Fibroblast of lung (primary cell): ENCODE results near the gene RPS15. TPM values are rescaled to one million over a fixed set of nuclear protein-coding genes. Genes with fewer than 3 reads are reported as not detected.

Experiments
- DNase-seq, 2 donors: peaks; one replicate each; pipeline versions ENCODE4 v3.0.0 to v3.0.0-alpha.2; 2010; ENCODE audit warnings: low read depth in 2 of 2
- H2AFZ ChIP-seq: 2 replicates; pipeline ENCODE4 v1.5.1; 2012; ENCODE audit warnings: low read length, control low read depth, inconsistent platforms
- H3K27ac ChIP-seq: 2 replicates; pipeline ENCODE4 v1.5.1; 2011; ENCODE audit warnings: low read length, control low read depth; ENCODE audit not compliant: insufficient read depth
- H3K27me3 ChIP-seq: 2 replicates; pipeline ENCODE4 v1.5.1; 2011; ENCODE audit warnings: mild to moderate bottlenecking, low read length; ENCODE audit not compliant: control insufficient read depth, insufficient read depth
- H3K36me3 ChIP-seq: 2 replicates; pipeline ENCODE4 v1.5.1; 2011; ENCODE audit warnings: low read length; ENCODE audit not compliant: control insufficient read depth, insufficient read depth
- H3K4me1 ChIP-seq: 2 replicates; pipeline ENCODE4 v1.5.1; 2011; ENCODE audit warnings: low read length; ENCODE audit not compliant: control insufficient read depth, insufficient read depth; ENCODE audit errors: extremely low read depth
- H3K4me2 ChIP-seq: 2 replicates; pipeline ENCODE4 v1.5.1; 2011; ENCODE audit warnings: low read length, control low read depth; ENCODE audit not compliant: insufficient read depth; ENCODE audit errors: extremely low read depth
- H3K4me3 ChIP-seq, 4 experiments: fragments of 200-600 bp in 1 of 4; sonication (generic) in 1 of 4; replicated peaks in 1 of 4; 2 replicates each; pipeline ENCODE4 v1.5.1; 2011 to 2016; ENCODE audit warnings: low read length in 4 of 4, low read depth in 3 of 4, mild to moderate bottlenecking in 3 of 4, control low read depth in 2 of 4, inconsistent platforms in 1 of 4, mixed read lengths in 1 of 4; ENCODE audit not compliant: insufficient read depth in 1 of 4; ENCODE audit errors: control extremely low read depth in 1 of 4
- H3K79me2 ChIP-seq: 2 replicates; pipeline ENCODE4 v1.5.1; 2012; ENCODE audit warnings: mild to moderate bottlenecking, low read length, inconsistent platforms; ENCODE audit not compliant: control insufficient read depth, insufficient read depth
- H3K9ac ChIP-seq: 2 replicates; pipeline ENCODE4 v1.5.1; 2011; ENCODE audit warnings: mild to moderate bottlenecking, low read length, control low read depth; ENCODE audit not compliant: insufficient read depth
- H3K9me3 ChIP-seq: 2 replicates; pipeline ENCODE4 v1.5.1; 2012; ENCODE audit warnings: low read depth, low read length; ENCODE audit not compliant: control insufficient read depth, insufficient read depth
- H4K20me1 ChIP-seq: 2 replicates; pipeline ENCODE4 v1.5.1; 2011; ENCODE audit warnings: low read length; ENCODE audit not compliant: control insufficient read depth, insufficient read depth; ENCODE audit errors: extremely low read depth
- EZH2 ChIP-seq: IDR thresholded peaks from 2 replicates; pipeline ENCODE4 v1.5.1; 2012; ENCODE audit warnings: low read length, control low read depth, mild to moderate bottlenecking; ENCODE audit errors: missing control alignments
- polyA plus RNA-seq, 2 donors: library from polyadenylated mRNA; depleted of rRNA in 1 of 2; stranded (reverse) in 1 of 2; unstranded in 1 of 2; fragments of >200 nt; gene quantifications; 2 replicates each; pipeline ENCODE4 v1.2.1, GENCODE V29; 2011 to 2012; ENCODE audit warnings: missing spikeins in 1 of 2
- total RNA-seq: library from RNA; depleted of rRNA; stranded (reverse); fragments of >200 nt; gene quantifications from 2 replicates; pipeline ENCODE4 v1.2.1, GENCODE V29; 2014
- TF ChIP-seq, protein P1 (sequence below), 2 donors: IDR thresholded peaks in 1 of 2; conservative IDR thresholded peaks in 1 of 2; 1 replicate in 1 of 2; 2 replicates in 1 of 2; pipeline ENCODE4 v1.5.1; 2011 to 2012; ENCODE audit warnings: low read length in 2 of 2, control low read depth in 1 of 2, inconsistent platforms in 1 of 2, low read depth in 1 of 2, mild to moderate bottlenecking in 1 of 2

RPS15 gene
- total and polyA plus RNA-seq, 2 donors (not counting 1 experiment from before 2014, with no cell fraction given) = 369 to 878 TPM

- Histone ChIP-seq H3K4me3 (peak overlapping the region; percentile 48 to 90 (median 80)), H3K9ac (peak overlapping the region; percentile 82), H4K20me1 (peaks cover 3% of the 10 kb centered on the region), H3K4me2 (peak overlapping the region; percentile 82), H3K27me3 (no peaks in the 10 kb centered on the region), H3K9me3 (no peaks in the 10 kb centered on the region), H2AFZ (no peak overlapping the region), H3K4me1 (peaks cover 26% of the 10 kb centered on the region), H3K36me3 (peaks cover 15% of the 10 kb centered on the region), H3K79me2 (peaks cover 67% of the 10 kb centered on the region), H3K27ac (peak overlapping the region; percentile 74)
- TF ChIP-seq EZH2 = no peak
- TF ChIP-seq, protein P1, sequence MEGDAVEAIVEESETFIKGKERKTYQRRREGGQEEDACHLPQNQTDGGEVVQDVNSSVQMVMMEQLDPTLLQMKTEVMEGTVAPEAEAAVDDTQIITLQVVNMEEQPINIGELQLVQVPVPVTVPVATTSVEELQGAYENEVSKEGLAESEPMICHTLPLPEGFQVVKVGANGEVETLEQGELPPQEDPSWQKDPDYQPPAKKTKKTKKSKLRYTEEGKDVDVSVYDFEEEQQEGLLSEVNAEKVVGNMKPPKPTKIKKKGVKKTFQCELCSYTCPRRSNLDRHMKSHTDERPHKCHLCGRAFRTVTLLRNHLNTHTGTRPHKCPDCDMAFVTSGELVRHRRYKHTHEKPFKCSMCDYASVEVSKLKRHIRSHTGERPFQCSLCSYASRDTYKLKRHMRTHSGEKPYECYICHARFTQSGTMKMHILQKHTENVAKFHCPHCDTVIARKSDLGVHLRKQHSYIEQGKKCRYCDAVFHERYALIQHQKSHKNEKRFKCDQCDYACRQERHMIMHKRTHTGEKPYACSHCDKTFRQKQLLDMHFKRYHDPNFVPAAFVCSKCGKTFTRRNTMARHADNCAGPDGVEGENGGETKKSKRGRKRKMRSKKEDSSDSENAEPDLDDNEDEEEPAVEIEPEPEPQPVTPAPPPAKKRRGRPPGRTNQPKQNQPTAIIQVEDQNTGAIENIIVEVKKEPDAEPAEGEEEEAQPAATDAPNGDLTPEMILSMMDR (conservative IDR thresholded peaks at IDR 0.05 in 1 of 2, IDR thresholded peaks at IDR 0.05 in 1 of 2; ENCODE audit: low read depth in 1 of 2, low read length in 2 of 2) = no peak
- DNase-seq = no peak
Measured at GRCh38 chr19:1409204-1410005, 28.8 kb upstream of the RPS15 start.

GRCh38 chr19:1410136-1410786, 27.9 kb upstream of the RPS15 start:
- H2AFZ ChIP-seq = no peak overlapping the region
- peak overlapping the region; percentile 74 for H3K27ac ChIP-seq
- TF ChIP-seq, protein P1 (conservative IDR thresholded peaks at IDR 0.05 in 1 of 2, IDR thresholded peaks at IDR 0.05 in 1 of 2; ENCODE audit: low read depth in 1 of 2, low read length in 2 of 2) = no peak
- no peak for TF ChIP-seq EZH2
- peaks cover 73% of the 10 kb centered on the region for H3K79me2 ChIP-seq
- peaks cover 30% of the 10 kb centered on the region for H3K4me1 ChIP-seq
- H4K20me1 ChIP-seq = peaks cover 3% of the 10 kb centered on the region
- peaks cover 15% of the 10 kb centered on the region for H3K36me3 ChIP-seq
- H3K9ac ChIP-seq = peak overlapping the region; percentile 36
- no peaks in the 10 kb centered on the region for H3K27me3 ChIP-seq
- DNase-seq = peak; percentile 60 to 76
- peak overlapping the region; percentile 82 for H3K4me2 ChIP-seq
- no peaks in the 10 kb centered on the region for H3K9me3 ChIP-seq
- peak overlapping the region in 3 of 4 experiments; percentile 9 to 90 (median 48) for H3K4me3 ChIP-seq

DNA sequence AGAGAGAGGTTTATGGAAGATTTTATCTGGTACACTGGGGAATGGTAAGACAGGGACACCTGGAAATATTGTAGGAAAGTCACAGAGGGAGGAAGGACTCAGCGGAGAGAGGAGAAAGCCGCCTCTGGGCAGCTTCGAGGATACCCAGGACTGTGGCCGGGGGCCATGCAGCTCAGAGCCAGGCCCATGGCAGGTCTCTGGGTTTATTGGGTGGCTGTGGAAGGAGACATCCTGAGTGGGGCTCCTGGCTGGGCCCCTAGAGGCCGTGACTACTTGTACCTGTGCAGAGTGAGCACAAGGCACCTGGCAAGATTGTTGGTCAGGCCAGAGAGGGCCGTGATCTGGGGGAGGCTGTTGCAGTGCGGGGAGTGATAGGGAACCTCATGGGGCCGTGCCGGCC, 27.4 kb upstream of the RPS15 start:
- no peaks in the 10 kb centered on the region for H3K9me3 ChIP-seq
- peak overlapping the region in 1 of 4 experiments; percentile 90 for H3K4me3 ChIP-seq
- peak overlapping the region; percentile 82 for H3K4me2 ChIP-seq
- H3K27me3 ChIP-seq = no peaks in the 10 kb centered on the region
- peaks cover 3% of the 10 kb centered on the region for H4K20me1 ChIP-seq
- H3K9ac ChIP-seq = peak overlapping the region; percentile 36
- peaks cover 33% of the 10 kb centered on the region for H3K4me1 ChIP-seq
- H3K79me2 ChIP-seq = peaks cover 76% of the 10 kb centered on the region
- H3K36me3 ChIP-seq = peaks cover 15% of the 10 kb centered on the region
- H2AFZ ChIP-seq = no peak overlapping the region
- DNase-seq = no peak
- H3K27ac ChIP-seq = peak overlapping the region; percentile 74
- no peak for TF ChIP-seq EZH2
- TF ChIP-seq, protein P1 (conservative IDR thresholded peaks at IDR 0.05 in 1 of 2, IDR thresholded peaks at IDR 0.05 in 1 of 2; ENCODE audit: low read depth in 1 of 2, low read length in 2 of 2) = no peak
